NCI-H2196 treated with DMSO at 0.1 percent for 48 hours (cell line): Measurements from ENCODE around the gene AGTR2.
"Not testable (repeated sequence)": the region's sequence is repeated elsewhere in the genome, so short reads cannot be mapped to it uniquely, and the experiment has no call there.

Source experiments
- DNase-seq: peaks from one replicate; lab custom pipeline; 2025; ENCODE audit not compliant: unreplicated experiment; lab: John Stamatoyannopoulos, UW

The AGTR2 gene, protein sequence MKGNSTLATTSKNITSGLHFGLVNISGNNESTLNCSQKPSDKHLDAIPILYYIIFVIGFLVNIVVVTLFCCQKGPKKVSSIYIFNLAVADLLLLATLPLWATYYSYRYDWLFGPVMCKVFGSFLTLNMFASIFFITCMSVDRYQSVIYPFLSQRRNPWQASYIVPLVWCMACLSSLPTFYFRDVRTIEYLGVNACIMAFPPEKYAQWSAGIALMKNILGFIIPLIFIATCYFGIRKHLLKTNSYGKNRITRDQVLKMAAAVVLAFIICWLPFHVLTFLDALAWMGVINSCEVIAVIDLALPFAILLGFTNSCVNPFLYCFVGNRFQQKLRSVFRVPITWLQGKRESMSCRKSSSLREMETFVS

GRCh38 chrX:116170511-116170910, at the start of gene AGTR2:
AGTR2 (plus strand) TSS chrX:116170744; CDS start chrX:116172281, 1,537 bp downstream.
- no peak for DNase-seq

- no peak for DNase-seq
These were observed 35.3 kb upstream of the AGTR2 start for GRCh38 chrX:116135277-116135676.

GRCh38 chrX:116141270-116141669, 29.3 kb upstream of the AGTR2 start:
- DNase-seq: not testable (repeated sequence)

GRCh38 chrX:116142976-116143375, 27.6 kb upstream of the AGTR2 start:
- DNase-seq: no peak

DNA sequence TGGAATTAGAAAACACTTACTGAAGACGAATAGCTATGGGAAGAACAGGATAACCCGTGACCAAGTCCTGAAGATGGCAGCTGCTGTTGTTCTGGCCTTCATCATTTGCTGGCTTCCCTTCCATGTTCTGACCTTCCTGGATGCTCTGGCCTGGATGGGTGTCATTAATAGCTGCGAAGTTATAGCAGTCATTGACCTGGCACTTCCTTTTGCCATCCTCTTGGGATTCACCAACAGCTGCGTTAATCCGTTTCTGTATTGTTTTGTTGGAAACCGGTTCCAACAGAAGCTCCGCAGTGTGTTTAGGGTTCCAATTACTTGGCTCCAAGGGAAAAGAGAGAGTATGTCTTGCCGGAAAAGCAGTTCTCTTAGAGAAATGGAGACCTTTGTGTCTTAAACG, 2.4 kb downstream of the AGTR2 start:
- no peak for DNase-seq

DNA sequence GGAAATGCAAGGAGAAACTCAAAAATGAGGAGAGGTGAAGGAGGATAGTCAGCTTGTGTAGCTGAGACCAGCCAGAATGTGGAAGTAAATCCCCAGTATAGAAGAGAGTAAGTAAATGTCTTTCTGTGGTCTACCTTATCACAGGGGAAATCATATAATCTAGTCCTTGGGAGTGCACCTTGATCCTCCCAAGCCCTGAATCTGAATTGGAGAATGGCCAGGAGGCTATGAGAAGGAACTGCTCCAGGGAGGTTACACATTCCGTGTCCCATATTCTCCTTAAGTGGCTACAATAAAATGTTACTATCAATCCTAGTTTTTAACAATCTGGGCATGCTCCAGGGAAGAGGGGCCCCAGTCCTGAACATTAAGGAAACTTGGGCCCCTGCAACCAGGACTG, 10.8 kb downstream of the AGTR2 start:
- DNase-seq: no peak

- no peak for DNase-seq
These were observed 14.6 kb downstream of the AGTR2 start for GRCh38 chrX:116185163-116185562.

DNA sequence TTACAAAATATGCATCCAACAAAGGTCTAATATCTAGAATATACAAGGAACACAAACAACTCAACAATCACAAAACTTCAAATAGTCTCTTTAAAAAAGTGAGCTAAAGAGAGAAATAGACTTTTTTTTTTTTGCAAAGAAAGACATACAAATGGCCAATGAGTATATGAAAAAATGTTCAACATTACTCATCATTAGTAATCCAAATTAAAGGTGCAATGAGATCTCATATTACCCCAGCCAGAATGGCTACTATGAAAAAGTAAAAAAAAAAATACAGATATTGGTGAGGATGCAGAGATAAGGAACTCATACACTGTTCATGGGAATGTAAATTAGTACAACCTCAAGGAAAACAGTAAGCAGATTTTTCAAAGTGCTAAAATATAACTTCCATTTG, 24.1 kb downstream of the AGTR2 start:
- no peak for DNase-seq

DNA sequence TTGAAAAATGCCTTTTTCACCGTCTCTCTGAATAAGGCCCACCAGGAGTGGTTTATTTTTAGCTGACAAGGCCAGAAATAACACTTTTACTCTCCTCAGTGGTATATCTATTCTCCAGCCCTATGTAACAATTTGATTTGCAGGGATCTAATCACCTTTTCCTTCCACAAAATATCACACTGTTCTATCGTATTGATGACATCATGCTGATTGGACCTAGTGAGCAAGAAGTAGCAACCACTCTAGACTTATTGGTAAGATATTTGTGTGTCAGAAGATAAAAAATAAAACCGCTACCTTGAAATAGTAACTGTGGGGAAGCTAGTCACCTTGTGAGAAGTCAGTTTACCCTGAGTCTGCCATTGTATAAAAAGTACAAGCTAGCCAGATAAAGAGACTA, 27.7 kb downstream of the AGTR2 start:
- no peak for DNase-seq

DNA sequence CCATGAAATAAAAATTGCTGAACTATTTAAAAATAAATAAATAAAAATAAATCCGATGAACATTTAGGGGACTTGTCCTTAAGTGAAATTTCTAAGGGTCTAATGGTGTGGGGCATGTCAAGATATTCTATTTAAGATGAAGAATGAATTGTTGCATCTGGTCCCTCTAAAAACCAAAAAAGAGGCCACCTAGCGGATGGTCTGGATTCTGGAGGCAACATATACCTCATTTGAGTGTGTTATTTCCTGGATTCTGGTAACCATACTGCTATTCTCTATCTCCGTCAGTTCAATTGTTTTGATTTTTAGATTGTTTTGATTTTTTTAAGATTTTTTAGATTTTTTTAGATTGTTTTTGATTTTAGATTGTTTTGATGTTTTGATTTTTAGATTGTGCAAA, 28.3 kb downstream of the AGTR2 start:
- DNase-seq: no peak

GRCh38 chrX:116204932-116205331, 34.4 kb downstream of the AGTR2 start:
- DNase-seq: no peak

DNA sequence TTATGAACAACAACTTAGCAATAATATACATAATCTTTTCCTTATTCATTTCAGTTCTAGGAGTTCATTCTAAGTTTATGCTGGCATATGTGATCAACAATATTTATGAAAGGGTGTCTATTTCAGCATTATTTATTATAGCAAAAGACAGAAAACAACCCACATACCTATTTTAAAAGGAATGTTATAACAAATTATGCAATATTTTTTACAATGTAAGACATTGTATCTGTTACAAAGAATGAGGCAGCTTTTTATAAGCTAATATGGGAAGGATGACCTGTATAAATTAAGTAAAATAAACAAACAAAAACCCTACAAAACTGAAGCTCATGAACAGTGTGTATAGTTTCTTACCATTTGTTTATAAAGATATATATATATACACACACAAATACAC, 42.7 kb downstream of the AGTR2 start:
- no peak for DNase-seq

DNA sequence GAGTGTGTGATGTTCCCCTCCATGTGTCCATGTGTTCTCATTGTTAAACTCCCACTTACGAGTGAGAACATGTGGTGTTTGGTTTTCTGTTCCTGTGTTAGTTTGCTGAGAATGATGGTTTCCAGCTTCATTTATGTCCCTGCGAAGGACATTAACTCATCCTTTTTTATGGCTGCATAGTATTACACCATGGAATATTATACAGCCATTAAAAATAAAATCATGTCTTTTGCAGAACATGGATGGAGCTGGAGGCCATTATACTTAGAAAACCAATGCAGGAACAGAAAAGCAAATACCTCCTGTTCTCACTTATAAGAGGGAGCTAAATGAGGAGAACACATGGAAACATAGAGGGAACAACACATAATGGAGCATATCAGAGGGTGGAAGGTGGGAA, 46.5 kb downstream of the AGTR2 start:
- not testable (repeated sequence) for DNase-seq
